CD8-positive, alpha-beta memory T cell (primary cell): Measurements from ENCODE around the gene HAVCR1. TPM values are rescaled to one million over a fixed set of nuclear protein-coding genes. Genes with fewer than 3 reads are reported as not detected.

ENCODE experiments used
- CTCF ChIA-PET: fragments of 350-600 bp; sonication (Branson Sonifier 250); formaldehyde crosslinking; loops from one replicate; lab custom pipeline; 2021; ENCODE audit warnings: antibody characterized with exemption; lab: Charles Lee
- POLR2A ChIA-PET: fragments of 350-600 bp; sonication (Branson Sonifier 250); formaldehyde crosslinking; loops from one replicate; lab custom pipeline; 2021; ENCODE audit warnings: antibody characterized with exemption; lab: Charles Lee
- DNase-seq, 5 donors: peaks; one replicate each; pipeline versions ENCODE4 v3.0.0 to v3.0.0-alpha.2; 2020 to 2022; ENCODE audit warnings: mixed read lengths in 1 of 5
- H3K27ac ChIP-seq: one replicate; pipeline ENCODE4 v1.7.0; 2013; ENCODE audit warnings: low read depth, mild to moderate bottlenecking, low read length, moderate library complexity
- H3K27me3 ChIP-seq: 2 replicates; pipeline ENCODE4 v1.7.0; 2013; ENCODE audit warnings: low read length, mild to moderate bottlenecking; ENCODE audit not compliant: insufficient read depth, poor library complexity, severe bottlenecking
- H3K36me3 ChIP-seq: 2 replicates; pipeline ENCODE4 v1.7.0; 2013; ENCODE audit warnings: mild to moderate bottlenecking, low read length, moderate library complexity; ENCODE audit not compliant: insufficient read depth
- H3K4me1 ChIP-seq: 2 replicates; pipeline ENCODE4 v1.7.0; 2013; ENCODE audit warnings: mild to moderate bottlenecking, low read length, moderate library complexity; ENCODE audit not compliant: insufficient read depth
- H3K4me3 ChIP-seq: 2 replicates; pipeline ENCODE4 v1.7.0; 2013; ENCODE audit warnings: mild to moderate bottlenecking, low read length
- H3K9me3 ChIP-seq: 2 replicates; pipeline ENCODE4 v1.7.0; 2013; ENCODE audit warnings: mild to moderate bottlenecking, low read length
- H3K27ac Mint-ChIP-seq, 8 donors: one replicate each; pipeline ENCODE4 v1.8.0; 2020 to 2021; ENCODE audit warnings: mixed read lengths in 8 of 8, mild to moderate bottlenecking in 6 of 8, inconsistent platforms in 3 of 8, moderate library complexity in 3 of 8
- H3K27me3 Mint-ChIP-seq, 2 donors: one replicate each; pipeline ENCODE4 v1.8.0; 2020 to 2021; ENCODE audit warnings: mixed read lengths in 2 of 2, mild to moderate bottlenecking in 1 of 2, moderate library complexity in 1 of 2
- H3K36me3 Mint-ChIP-seq, 3 donors: one replicate each; pipeline ENCODE4 v1.8.0; 2020 to 2021; ENCODE audit warnings: mixed read lengths in 3 of 3, inconsistent platforms in 1 of 3, mild to moderate bottlenecking in 1 of 3
- H3K4me1 Mint-ChIP-seq, 3 donors: one replicate each; pipeline ENCODE4 v1.8.0; 2020 to 2021; ENCODE audit warnings: mixed read lengths in 3 of 3, inconsistent platforms in 1 of 3, mild to moderate bottlenecking in 1 of 3
- H3K4me3 Mint-ChIP-seq, 7 donors: one replicate each; pipeline ENCODE4 v1.8.0; 2020 to 2021; ENCODE audit warnings: mixed read lengths in 7 of 7, mild to moderate bottlenecking in 6 of 7, moderate library complexity in 4 of 7, inconsistent platforms in 2 of 7
- H3K9me3 Mint-ChIP-seq, 5 donors: one replicate each; pipeline ENCODE4 v1.8.0; 2020 to 2022; ENCODE audit warnings: mixed read lengths in 5 of 5, mild to moderate bottlenecking in 3 of 5, moderate library complexity in 2 of 5, inconsistent platforms in 1 of 5
- polyA plus RNA-seq: library from polyadenylated mRNA; unstranded; fragments of 300-500 nt; fragmentation: Illumina TruSeq; gene quantifications from one replicate; pipeline ENCODE4 v1.2.3, GENCODE V29; 2021
- total RNA-seq, 2 experiments: library from RNA; stranded (reverse); gene quantifications; one replicate each; pipeline ENCODE4 v1.2.3, GENCODE V29; 2021

Gene HAVCR1
- under 1 TPM; 0.27 to 0.61 TPM for total RNA-seq
- 0.91 TPM for polyA plus RNA-seq

DNA sequence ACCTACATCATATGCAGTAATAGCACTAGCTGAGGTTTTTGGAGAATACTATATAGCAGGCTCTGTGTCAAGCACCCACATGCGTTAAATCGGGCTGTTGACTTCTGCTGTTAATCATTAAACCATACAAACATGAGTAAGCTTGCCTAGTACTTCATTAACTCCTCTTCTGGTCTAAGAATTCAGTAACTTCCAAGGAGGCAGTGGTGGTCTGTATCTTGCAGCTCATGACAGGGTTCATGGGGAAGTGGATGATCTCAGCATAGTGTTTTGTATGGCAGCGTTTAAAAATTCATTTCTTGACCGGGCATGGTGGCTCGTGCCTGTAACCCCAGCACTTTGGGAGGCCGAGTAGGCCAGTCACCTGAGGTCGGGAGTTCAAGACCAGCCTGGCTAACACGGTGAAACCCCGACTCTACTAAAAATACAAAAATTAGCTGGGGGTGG, at the start of gene HAVCR1:
Gene HAVCR1 (minus strand): TSS at position 24 of the 447 bp plus-strand sequence. CDS start 1,173 bp downstream, outside the sequence.
- Mint-ChIP-seq H3K9me3 (no peaks in the 10 kb centered on the region), H3K36me3 (peaks cover 0 to 1% (median 0%) of the 10 kb centered on the region in 3 donors), H3K27me3 (no peaks in the 10 kb centered on the region), H3K4me3 (no peak within 1 kb of the TSS), H3K4me1 (no peaks in the 10 kb centered on the region), H3K27ac (peak within 1 kb of the TSS in 1 of 8 donors; percentile 11)
- CTCF ChIA-PET = no interaction called here
- Histone ChIP-seq H3K27me3 (no peaks in the 10 kb centered on the region), H3K9me3 (no peaks in the 10 kb centered on the region), H3K36me3 (no peaks in the 10 kb centered on the region), H3K27ac (no peak within 1 kb of the TSS), H3K4me1 (no peaks in the 10 kb centered on the region), H3K4me3 (no peak within 1 kb of the TSS)
- POLR2A ChIA-PET = no interaction called here
- no peak for DNase-seq

DNA sequence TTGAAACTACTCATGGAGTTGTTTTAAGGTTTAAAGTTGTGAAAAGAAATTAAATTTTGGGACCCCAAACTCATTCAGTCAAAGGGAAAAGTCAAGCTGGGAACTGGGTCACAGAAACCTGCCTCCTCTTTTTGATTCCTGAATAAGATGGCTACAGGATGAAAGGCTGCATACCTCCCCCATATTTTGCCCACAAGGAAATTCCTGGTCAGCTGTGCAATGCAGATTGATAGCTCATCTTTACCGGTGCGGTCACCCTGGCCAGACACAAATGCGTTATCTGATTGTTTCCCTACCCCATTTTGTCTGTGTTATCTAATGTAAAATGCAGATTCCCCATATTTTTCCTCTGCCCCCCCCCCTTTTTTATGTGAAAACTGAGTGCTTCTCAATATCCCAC, 48.6 kb upstream of the HAVCR1 start:
- H3K36me3 Mint-ChIP-seq = peaks cover 0 to 2% (median 0%) of the 10 kb centered on the region in 3 donors
- CTCF ChIA-PET = no interaction called here
- POLR2A ChIA-PET = no interaction called here

DNA sequence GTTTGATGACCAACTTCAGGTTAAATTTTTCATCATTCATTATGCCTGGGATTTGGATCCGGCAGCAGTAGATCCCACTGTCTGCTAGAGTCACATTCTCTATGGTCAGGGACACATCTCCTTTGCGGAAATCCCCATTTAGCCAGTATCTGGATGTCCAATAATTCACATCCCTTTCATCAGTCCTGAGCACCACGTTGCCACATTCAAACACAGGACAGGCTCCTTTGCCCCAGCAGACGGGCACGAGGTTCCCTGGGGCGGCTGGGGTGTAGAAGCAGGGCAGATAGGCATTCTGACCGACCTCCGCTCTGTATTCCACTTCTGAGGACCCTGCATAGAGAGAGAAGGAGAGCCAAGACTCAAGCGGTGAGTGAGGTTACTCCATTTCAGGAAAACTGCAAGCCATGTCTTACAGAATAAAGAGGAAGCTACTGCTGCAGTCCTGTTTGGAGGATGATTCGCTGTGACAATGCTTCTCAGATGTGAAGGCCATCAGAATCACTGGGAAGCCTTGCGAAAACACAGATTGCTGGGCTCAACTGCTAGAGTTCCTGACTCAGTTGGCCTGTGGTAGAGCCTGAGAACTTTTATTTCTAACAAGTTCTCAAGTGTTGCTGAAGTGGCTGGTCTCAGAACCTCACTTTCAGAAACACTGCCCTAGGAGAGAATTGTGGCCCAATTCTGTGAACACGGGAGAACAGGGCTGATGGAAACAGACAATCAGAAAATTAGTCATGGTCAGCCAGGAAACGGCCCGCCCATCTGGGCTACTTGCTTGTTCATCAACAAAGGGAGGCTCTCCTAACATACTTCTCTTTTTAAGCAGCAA, 47.9 kb upstream of the HAVCR1 start:
- peaks cover 29 to 43% (median 36%) of the 10 kb centered on the region in 3 donors for H3K4me1 Mint-ChIP-seq
- POLR2A ChIA-PET = no interaction called here
- CTCF ChIA-PET = no interaction called here
- no peaks in the 10 kb centered on the region for H3K27me3 Mint-ChIP-seq
- Histone ChIP-seq H3K27me3 (no peaks in the 10 kb centered on the region), H3K27ac (no peak overlapping the region), H3K4me3 (no peak overlapping the region), H3K36me3 (no peaks in the 10 kb centered on the region), H3K9me3 (no peaks in the 10 kb centered on the region), H3K4me1 (peaks cover 23% of the 10 kb centered on the region)
- no peaks in the 10 kb centered on the region for H3K9me3 Mint-ChIP-seq
- peaks cover 0 to 2% (median 0%) of the 10 kb centered on the region in 3 donors for H3K36me3 Mint-ChIP-seq
- peak overlapping the region in 4 of 7 donors; percentile 23 to 59 (median 42) for H3K4me3 Mint-ChIP-seq
- DNase-seq = no peak
- H3K27ac Mint-ChIP-seq = peak overlapping the region in 4 of 8 donors; percentile 3 to 96 (median 52)

More for the DNA sequence above, 48.6 kb upstream of the HAVCR1 start:
- Mint-ChIP-seq H3K27me3 (no peaks in the 10 kb centered on the region), H3K4me3 (peak overlapping the region in 3 of 7 donors; percentile 29 to 59 (median 47)), H3K27ac (peak overlapping the region in 6 of 8 donors; percentile 29 to 57 (median 40)), H3K9me3 (no peaks in the 10 kb centered on the region), H3K4me1 (peaks cover 29 to 43% (median 36%) of the 10 kb centered on the region in 3 donors)
- no peak for DNase-seq
- Histone ChIP-seq H3K27ac (no peak overlapping the region), H3K4me1 (peaks cover 23% of the 10 kb centered on the region), H3K4me3 (no peak overlapping the region), H3K27me3 (no peaks in the 10 kb centered on the region), H3K36me3 (no peaks in the 10 kb centered on the region), H3K9me3 (no peaks in the 10 kb centered on the region)

DNA sequence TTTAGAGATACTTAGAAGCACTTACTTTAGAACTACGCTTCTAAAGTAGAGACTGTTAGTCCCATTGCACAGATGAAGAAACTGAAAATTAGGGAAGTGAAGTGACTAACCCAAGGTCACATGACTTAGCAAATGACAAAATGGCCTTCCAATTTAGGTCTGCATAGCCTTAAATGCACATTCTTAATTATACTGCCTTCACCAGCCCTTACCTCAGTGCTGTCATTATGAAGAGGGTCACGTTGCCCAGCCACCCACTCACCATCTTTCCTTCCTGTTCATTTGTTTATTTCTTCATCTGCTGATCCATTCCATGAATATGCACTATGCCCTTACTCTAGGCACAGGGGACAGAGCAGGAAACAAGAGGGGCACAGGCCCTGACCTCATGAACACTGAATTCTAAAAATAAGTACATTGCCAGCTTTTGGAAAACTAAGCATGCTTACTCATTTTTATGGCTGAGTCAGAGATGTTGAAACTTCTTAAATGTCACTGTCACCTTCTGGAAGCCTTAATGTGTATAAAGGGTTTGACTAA, 41.3 kb upstream of the HAVCR1 start:
- Mint-ChIP-seq H3K36me3 (peaks cover 0 to 2% (median 0%) of the 10 kb centered on the region in 3 donors), H3K27ac (peak overlapping the region in 2 of 8 donors; percentile 3 to 82), H3K9me3 (no peaks in the 10 kb centered on the region), H3K4me1 (peaks cover 0 to 8% (median 3%) of the 10 kb centered on the region in 3 donors), H3K4me3 (no peak overlapping the region), H3K27me3 (no peaks in the 10 kb centered on the region)
- H3K27me3 ChIP-seq = no peaks in the 10 kb centered on the region
- ChIA-PET POLR2A (no interaction called here), CTCF (no interaction called here)
- no peaks in the 10 kb centered on the region for H3K9me3 ChIP-seq
- no peak overlapping the region for H3K4me3 ChIP-seq
- H3K36me3 ChIP-seq = no peaks in the 10 kb centered on the region
- no peak overlapping the region for H3K27ac ChIP-seq
- no peaks in the 10 kb centered on the region for H3K4me1 ChIP-seq
- DNase-seq = no peak

DNA sequence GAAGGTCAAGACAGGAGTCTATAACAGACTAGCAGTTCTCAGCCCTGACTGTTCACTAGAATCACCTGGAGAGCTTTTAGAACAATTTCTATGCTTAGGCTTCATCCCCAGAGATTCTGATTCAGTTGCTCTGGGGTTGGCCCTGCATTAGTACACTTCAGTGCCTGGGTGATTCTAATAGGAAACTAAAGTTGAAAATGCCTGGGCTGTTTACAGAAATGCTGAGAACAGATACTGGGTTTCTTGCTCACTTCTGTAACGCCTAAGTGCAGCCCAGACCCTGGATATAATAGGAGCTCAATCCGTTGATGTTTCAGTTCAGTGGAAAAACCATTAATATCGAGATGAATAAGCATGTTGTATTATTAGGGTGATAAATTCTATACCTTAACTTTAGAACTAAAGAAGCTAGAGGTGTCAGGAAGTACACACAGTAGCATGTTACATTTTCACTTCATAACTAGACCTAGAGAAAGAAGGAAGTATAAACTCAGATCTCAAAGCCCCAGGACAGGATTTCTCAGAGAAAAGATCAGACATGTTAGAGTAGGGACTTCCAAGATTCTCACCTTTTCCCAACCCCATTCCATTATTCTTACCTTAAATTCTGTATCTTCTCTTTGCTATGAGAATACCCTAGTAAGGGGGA, 29.6 kb upstream of the HAVCR1 start:
- Mint-ChIP-seq H3K4me1 (peaks cover 0 to 4% (median 0%) of the 10 kb centered on the region in 3 donors), H3K36me3 (peaks cover 4 to 6% (median 6%) of the 10 kb centered on the region in 3 donors), H3K27me3 (no peaks in the 10 kb centered on the region), H3K4me3 (no peak overlapping the region), H3K27ac (peak overlapping the region in 3 of 8 donors; percentile 0 to 76 (median 44)), H3K9me3 (peaks cover 0 to 2% (median 0%) of the 10 kb centered on the region in 5 donors)
- H3K4me1 ChIP-seq = no peaks in the 10 kb centered on the region
- POLR2A ChIA-PET = no interaction called here
- no peak overlapping the region for H3K27ac ChIP-seq
- H3K4me3 ChIP-seq = no peak overlapping the region
- H3K9me3 ChIP-seq = no peaks in the 10 kb centered on the region
- no peak for DNase-seq
- no peaks in the 10 kb centered on the region for H3K36me3 ChIP-seq
- CTCF ChIA-PET = no interaction called here
- no peaks in the 10 kb centered on the region for H3K27me3 ChIP-seq

DNA sequence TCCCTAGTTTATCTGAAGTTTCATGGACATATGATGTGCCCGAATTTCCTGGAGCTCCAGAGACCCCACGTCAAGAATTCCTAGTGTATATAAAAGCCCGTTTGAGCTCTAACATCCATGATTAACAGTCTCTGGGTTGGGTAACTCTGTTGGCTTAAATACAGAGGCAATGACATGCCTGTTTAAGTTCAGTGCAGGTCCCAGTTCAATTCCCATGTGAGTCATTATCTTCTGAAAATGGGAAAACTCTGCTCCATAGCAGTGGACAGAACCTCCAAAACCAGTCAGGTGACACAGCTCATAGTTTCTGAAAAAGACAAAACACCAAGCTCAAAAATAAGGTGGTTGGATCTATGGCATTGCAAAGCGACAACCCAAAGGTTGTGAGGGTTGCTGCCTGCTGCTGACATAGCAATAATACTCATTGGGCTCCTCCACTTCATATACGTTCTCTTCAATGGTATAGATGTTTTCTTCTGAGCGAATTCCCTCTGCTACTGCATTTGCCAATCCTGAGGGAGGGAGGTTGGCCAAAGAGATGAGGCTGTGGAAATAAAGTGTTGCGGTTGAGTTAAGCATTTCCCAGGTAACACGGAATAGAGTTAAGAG, 27.9 kb upstream of the HAVCR1 start:
- H3K9me3 Mint-ChIP-seq = peaks cover 0 to 2% (median 0%) of the 10 kb centered on the region in 5 donors
- H3K4me1 ChIP-seq = no peaks in the 10 kb centered on the region
- no peaks in the 10 kb centered on the region for H3K36me3 ChIP-seq
- H3K4me3 ChIP-seq = no peak overlapping the region
- H3K9me3 ChIP-seq = no peaks in the 10 kb centered on the region
- ChIA-PET CTCF (no interaction called here), POLR2A (no interaction called here)
- H3K27me3 Mint-ChIP-seq = peaks cover 0 to 1% of the 10 kb centered on the region in 2 donors
- DNase-seq = no peak
- H3K27me3 ChIP-seq = no peaks in the 10 kb centered on the region
- H3K27ac Mint-ChIP-seq = peak overlapping the region in 1 of 8 donors; percentile 52
- H3K4me3 Mint-ChIP-seq = no peak overlapping the region
- no peak overlapping the region for H3K27ac ChIP-seq
- peaks cover 4 to 9% (median 6%) of the 10 kb centered on the region in 3 donors for H3K36me3 Mint-ChIP-seq
- H3K4me1 Mint-ChIP-seq = peaks cover 0 to 4% (median 0%) of the 10 kb centered on the region in 3 donors

DNA sequence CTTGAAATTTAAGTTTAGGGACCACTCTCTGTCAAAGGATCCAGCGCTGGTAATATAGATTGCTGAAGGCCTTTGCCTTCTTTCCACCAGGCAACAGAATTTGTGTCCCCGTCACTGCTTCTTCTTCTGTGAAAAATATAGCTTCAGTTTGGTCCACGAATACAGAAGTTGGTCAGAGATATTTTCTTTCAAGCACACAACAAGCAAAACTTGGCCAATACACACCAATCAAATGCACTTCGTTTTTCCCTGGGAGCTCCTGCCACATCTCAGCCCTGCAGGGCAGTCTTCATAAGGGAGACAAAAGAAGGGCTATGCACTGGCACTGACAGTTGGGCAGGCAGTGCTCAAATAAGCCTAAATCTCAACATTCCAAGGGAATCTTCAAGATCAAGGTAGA, 27.0 kb upstream of the HAVCR1 start:
- Histone ChIP-seq H3K9me3 (no peaks in the 10 kb centered on the region), H3K36me3 (no peaks in the 10 kb centered on the region), H3K27me3 (no peaks in the 10 kb centered on the region), H3K27ac (no peak overlapping the region), H3K4me1 (no peaks in the 10 kb centered on the region), H3K4me3 (no peak overlapping the region)
- CTCF ChIA-PET = no interaction called here
- Mint-ChIP-seq H3K9me3 (peaks cover 0 to 2% (median 0%) of the 10 kb centered on the region in 5 donors), H3K4me3 (no peak overlapping the region), H3K36me3 (peaks cover 4 to 6% (median 6%) of the 10 kb centered on the region in 3 donors), H3K4me1 (peaks cover 0 to 4% (median 0%) of the 10 kb centered on the region in 3 donors), H3K27ac (peak overlapping the region in 1 of 8 donors; percentile 74), H3K27me3 (peaks cover 0 to 1% of the 10 kb centered on the region in 2 donors)
- DNase-seq = no peak
- POLR2A ChIA-PET = no interaction called here
